GM12875 (cell line): Measurements from ENCODE around the gene EEPD1.

Experiments
- H3K4me3 ChIP-seq: one replicate; pipeline ENCODE4 v1.5.1; 2011; ENCODE audit warnings: low read depth, low read length, control low read depth
- CTCF ChIP-seq: IDR thresholded peaks from 2 replicates; pipeline ENCODE4 v1.5.1; 2011; ENCODE audit warnings: low read depth, mild to moderate bottlenecking, control low read depth, inconsistent platforms, low read length, moderate library complexity, borderline replicate concordance; ENCODE audit not compliant: insufficient read depth

EEPD1 gene

GRCh38 chr7:36167403-36168050 is 14.5 kb downstream of the EEPD1 start:
- H3K4me3 ChIP-seq, result no peak overlapping the region
- TF ChIP-seq CTCF, result no peak

- TF ChIP-seq CTCF, result no peak
- H3K4me3 ChIP-seq, result no peak overlapping the region
Observed at GRCh38 chr7:36171503-36171902, 18.4 kb downstream of the EEPD1 start.

GRCh38 chr7:36175886-36176285 is 22.8 kb downstream of the EEPD1 start:
- no peak for TF ChIP-seq CTCF
- no peak overlapping the region for H3K4me3 ChIP-seq

GRCh38 chr7:36176697-36177096 is 23.6 kb downstream of the EEPD1 start:
- no peak overlapping the region for H3K4me3 ChIP-seq
- no peak for TF ChIP-seq CTCF

- TF ChIP-seq CTCF, result no peak
- no peak overlapping the region for H3K4me3 ChIP-seq
Observed at GRCh38 chr7:36180121-36180520, 27.1 kb downstream of the EEPD1 start.

GRCh38 chr7:36181668-36182067 is 28.6 kb downstream of the EEPD1 start:
- no peak overlapping the region for H3K4me3 ChIP-seq
- no peak for TF ChIP-seq CTCF

- H3K4me3 ChIP-seq, result no peak overlapping the region
- no peak for TF ChIP-seq CTCF
Observed at GRCh38 chr7:36182854-36183604, 30.0 kb downstream of the EEPD1 start.
